H1 (cell line): ENCODE measurements around the gene TUBGCP6.

Source experiments
- CBX5 ChIP-seq: fragments of 300-800, 300-1000 bp; sonication (generic); IDR thresholded peaks from 2 replicates; pipeline ENCODE4 v1.7.1; 2016; ENCODE audit warnings: antibody characterized with exemption, low read length, low read depth
- CTCF ChIP-seq, 3 experiments: IDR thresholded peaks; 1 replicate in 2 of 3; 2 replicates in 1 of 3; pipeline versions ENCODE4 v1.5.1 to v1.6.1; 2011; ENCODE audit warnings: low read length in 3 of 3, mild to moderate bottlenecking in 3 of 3, inconsistent platforms in 2 of 3, low read depth in 1 of 3, moderate library complexity in 1 of 3; ENCODE audit not compliant: insufficient read depth in 1 of 3; ENCODE audit errors: control extremely low read depth in 1 of 3
- EP300 ChIP-seq, 2 experiments: IDR thresholded peaks; 1 replicate in 1 of 2; 2 replicates in 1 of 2; pipeline ENCODE4 v1.6.1; 2011 to 2012; ENCODE audit warnings: low read depth in 2 of 2, low read length in 2 of 2, mild to moderate bottlenecking in 2 of 2, borderline replicate concordance in 1 of 2, inconsistent platforms in 1 of 2, moderate library complexity in 1 of 2
- EZH2 ChIP-seq: fragments of 200-600 bp; sonication (generic); IDR thresholded peaks from 2 replicates; pipeline ENCODE4 v1.7.1; 2012; ENCODE audit warnings: low read depth, mild to moderate bottlenecking, moderate library complexity, low read length, inconsistent platforms; ENCODE audit not compliant: severe bottlenecking
- HDAC6 ChIP-seq: IDR thresholded peaks from one replicate; pipeline ENCODE4 v1.7.1; 2012; ENCODE audit warnings: low read depth, mild to moderate bottlenecking, inconsistent platforms, low read length, moderate library complexity
- JUND ChIP-seq: IDR thresholded peaks from 2 replicates; pipeline ENCODE4 v1.6.1; 2011; ENCODE audit warnings: mild to moderate bottlenecking, improper control_type of control experiment, low read length
- PHF8 ChIP-seq: fragments of 200-600 bp; sonication (generic); conservative IDR thresholded peaks from 2 replicates; pipeline ENCODE4 v1.7.1; 2012; ENCODE audit warnings: low read depth, mild to moderate bottlenecking, inconsistent platforms, low read length, moderate library complexity
- POLR2A ChIP-seq, 2 experiments: IDR thresholded peaks; 1 replicate in 1 of 2; 2 replicates in 1 of 2; pipeline ENCODE4 v1.6.1; 2011; ENCODE audit warnings: low read depth in 2 of 2, low read length in 2 of 2, mild to moderate bottlenecking in 2 of 2; ENCODE audit errors: control extremely low read depth in 1 of 2
- RAD21 ChIP-seq, 2 experiments: IDR thresholded peaks in 1 of 2; conservative IDR thresholded peaks in 1 of 2; 2 replicates each; pipeline ENCODE4 v1.6.1; 2011; ENCODE audit warnings: low read depth in 2 of 2, low read length in 2 of 2, improper control_type of control experiment in 1 of 2, inconsistent platforms in 1 of 2, mild to moderate bottlenecking in 1 of 2, moderate library complexity in 1 of 2
- SP2 ChIP-seq: IDR thresholded peaks from 2 replicates; pipeline ENCODE4 v1.6.1; 2012; ENCODE audit warnings: mild to moderate bottlenecking, low read length, inconsistent platforms
- TBP ChIP-seq: IDR thresholded peaks from 2 replicates; pipeline ENCODE4 v1.6.1; 2011; ENCODE audit warnings: low read depth, low read length, improper control_type of control experiment
- TF ChIP-seq, protein P1 (sequence below): IDR thresholded peaks from 2 replicates; pipeline ENCODE4 v1.6.1; 2011; ENCODE audit warnings: low read depth, mild to moderate bottlenecking, low read length; ENCODE audit not compliant: insufficient read depth

DNA sequence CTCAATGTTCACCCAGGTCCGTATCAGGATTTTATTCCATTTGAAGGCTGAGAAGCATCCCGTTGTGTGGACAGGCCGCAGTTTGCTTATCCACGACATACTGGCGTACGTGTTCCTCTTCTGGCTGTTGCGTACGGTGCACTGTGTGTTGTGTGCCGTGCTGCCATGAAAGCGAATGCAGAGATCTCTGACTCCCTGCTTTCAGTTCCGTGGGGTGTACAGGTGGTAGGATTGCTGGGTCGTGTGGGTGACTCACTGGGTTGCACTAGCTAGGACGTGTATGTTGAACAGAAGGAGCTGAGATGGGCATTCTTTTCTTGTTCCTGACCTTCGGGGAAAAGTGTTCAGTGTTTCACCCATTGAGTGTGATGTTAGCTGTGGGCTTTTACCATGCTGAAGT lies 33.7 kb downstream of the TUBGCP6 start:
- TF ChIP-seq CTCF (IDR thresholded peaks at IDR 0.05; ENCODE audit: control extremely low read depth in 1 of 3, insufficient read depth in 1 of 3, low read depth in 1 of 3, low read length in 3 of 3) (no peak), HDAC6 (no peak), EZH2 (no peak), PHF8 (no peak), SP2 (no peak), POLR2A (IDR thresholded peaks at IDR 0.05; ENCODE audit: control extremely low read depth in 1 of 2, low read depth in 2 of 2, low read length in 2 of 2) (no peak), TBP (no peak), EP300 (IDR thresholded peaks at IDR 0.05; ENCODE audit: borderline replicate concordance in 1 of 2, low read depth in 2 of 2, low read length in 2 of 2) (no peak), CBX5 (no peak), RAD21 (IDR thresholded peaks at IDR 0.05 in 1 of 2, conservative IDR thresholded peaks at IDR 0.05 in 1 of 2; ENCODE audit: low read depth in 2 of 2, low read length in 2 of 2) (no peak), JUND (no peak)
- TF ChIP-seq, protein P1, sequence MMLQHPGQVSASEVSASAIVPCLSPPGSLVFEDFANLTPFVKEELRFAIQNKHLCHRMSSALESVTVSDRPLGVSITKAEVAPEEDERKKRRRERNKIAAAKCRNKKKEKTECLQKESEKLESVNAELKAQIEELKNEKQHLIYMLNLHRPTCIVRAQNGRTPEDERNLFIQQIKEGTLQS = no peak
